GM19043 (cell line): ENCODE data around the gene PPM1B.
"Not testable (repeated sequence)": the region's sequence is repeated elsewhere in the genome, so short reads cannot be mapped to it uniquely, and the experiment has no call there.

Source experiments
- ATAC-seq: cut with Tn5 transposase; IDR thresholded peaks from one replicate; pipeline ENCODE4 v1.9.1; 2021; ENCODE audit warnings: low read depth; ENCODE audit not compliant: unreplicated experiment

Gene PPM1B

DNA sequence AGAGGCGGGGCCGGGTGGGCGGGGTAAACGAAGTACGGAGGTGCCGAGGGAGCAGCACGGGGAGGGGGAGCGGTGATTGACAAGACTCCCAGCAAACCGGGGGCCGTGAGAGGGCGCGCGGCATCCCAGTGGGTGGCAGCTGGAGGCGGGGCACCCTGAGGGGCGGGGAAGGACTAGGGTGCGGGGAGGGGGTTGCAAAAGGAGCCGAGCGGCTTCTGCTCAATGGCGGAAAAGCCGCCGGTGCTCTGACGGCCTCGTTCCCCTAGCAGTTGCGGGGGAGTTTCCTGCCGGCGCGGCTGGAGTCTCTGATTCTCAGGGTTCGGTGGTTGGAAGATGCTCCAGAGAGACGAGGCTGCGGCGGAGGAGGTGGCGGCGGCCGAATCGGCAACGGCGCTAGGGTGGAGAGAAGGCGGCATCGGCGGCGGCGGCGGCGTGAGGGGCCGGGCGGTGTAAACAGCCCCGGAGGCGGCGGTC is at the start of gene PPM1B:
PPM1B (plus strand) TSS at position 195 of the 474 bp plus-strand sequence. CDS start 32,325 bp downstream, outside the sequence.
- peak; percentile 55 for ATAC-seq

DNA sequence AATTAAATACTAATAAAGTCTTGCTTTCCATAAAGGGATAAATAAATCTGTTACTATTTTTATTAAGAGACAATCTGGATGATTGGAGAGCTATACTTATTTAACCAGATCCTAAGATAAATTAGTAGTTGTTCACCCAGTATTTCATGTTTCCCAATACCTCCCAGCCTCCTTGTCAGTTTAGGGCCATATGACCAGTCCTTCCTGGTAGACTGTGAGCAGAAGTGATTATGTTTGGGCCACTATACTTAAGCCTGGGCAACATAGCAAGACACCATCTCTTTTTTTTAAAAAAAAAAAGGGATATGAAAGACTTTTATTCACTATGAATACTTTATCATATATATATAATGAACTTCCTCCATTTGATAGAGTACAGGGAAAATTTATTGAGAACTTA is 48.8 kb upstream of the PPM1B start:
- no peak for ATAC-seq

DNA sequence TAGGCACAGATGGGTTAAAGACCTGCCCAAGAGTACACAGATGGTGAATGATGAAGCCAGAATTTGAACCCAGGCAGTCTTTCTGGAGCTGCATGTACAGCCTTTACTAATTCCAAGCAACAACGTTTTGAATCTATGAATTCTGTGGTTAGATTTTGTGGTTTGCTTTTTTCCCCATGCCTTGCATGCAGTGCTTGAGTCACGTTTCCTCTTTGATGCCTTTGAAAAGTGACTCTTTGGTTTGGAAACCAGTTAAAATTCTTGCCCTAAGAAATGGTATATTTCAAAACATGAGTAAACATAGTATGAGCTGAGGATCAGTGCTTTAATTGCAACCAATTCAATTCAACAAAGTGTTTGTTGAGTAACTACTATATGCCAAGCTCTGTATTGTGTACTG is 48.2 kb upstream of the PPM1B start:
- no peak for ATAC-seq

DNA sequence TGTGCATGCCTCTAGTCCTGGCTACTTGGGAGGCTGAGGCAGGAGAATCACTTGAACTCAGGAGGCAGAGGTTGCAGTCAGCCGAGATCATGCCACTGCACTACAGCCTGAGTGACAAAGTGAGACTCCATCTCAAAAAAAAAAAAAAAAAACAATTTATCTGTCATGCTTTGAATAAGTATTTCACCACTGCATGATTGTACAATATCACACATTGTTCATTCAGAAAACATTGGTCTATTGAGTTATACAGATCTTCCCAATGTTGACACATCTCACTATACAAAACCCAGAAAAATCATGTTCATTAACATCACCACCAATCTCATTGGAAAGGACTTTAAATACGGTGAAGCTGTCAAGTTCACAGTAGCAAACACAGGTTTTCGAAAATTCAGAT is 46.8 kb upstream of the PPM1B start:
- no peak for ATAC-seq

DNA sequence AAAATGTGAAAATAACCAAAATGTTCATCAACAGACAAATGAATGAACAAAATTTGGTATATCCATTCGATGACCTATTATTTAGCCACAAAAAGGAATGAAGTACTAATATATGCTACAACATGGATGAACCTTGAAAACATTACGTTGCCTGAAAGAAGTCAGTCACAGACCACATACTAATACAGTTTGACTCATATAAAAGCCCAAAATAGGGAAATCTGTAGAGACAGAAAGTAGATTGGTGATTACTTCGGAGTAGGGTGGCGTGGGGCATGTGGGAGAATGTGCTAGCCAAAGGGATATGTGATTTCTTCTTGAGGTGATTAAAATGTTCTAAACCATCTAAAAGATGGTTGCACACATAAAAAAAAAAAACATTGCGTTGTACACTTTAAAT is 44.2 kb upstream of the PPM1B start:
- ATAC-seq = no peak

DNA sequence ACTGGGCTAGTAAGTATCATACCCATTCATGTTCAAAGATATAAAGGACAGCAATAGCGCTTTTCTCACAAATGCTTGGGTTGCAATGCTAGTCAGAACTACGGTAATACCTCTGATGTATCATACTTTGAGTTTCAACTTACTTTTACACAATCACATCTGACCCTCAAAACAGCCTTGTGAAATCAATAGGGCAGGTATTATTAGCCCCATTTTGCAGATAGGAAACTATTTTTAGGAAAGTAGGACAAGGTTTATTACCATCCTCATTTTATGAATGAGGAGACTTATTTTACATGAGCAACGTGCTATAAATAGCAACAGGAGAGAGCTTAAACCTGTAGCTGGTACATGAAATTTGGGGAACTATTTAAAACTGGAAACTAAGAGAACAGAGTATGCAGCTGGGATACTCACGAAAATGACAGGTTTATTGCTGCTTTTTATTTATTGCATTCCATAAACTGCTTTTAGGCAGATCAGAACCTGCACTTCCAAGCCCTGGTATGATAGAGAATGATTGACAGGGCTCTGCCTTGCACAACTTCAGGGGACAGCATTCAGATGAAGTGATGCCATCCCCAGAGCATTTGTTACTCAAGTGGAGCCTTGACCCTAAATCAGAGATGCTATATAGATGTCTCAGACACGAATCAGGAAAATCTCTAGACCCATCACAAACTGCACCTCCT is 42.4 kb upstream of the PPM1B start:
- ATAC-seq = no peak

DNA sequence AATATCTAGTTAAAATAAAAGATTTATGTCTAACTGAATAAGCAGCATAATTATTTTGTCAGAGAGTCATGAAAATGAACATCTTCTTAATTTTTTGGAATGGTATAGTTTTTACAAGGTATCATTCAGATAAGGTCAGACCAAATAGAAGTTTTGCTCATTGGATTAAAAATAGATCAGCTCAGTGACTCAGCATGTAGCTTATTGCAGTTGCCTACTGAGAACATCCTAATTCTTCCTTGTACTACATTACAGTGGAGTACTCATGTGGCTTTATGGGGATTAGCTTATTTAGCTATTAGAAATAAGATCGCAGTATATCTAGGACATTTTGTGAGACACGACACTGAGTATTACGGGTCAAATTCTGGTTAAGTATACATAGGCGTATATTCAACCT is 38.2 kb upstream of the PPM1B start:
- ATAC-seq = no peak

DNA sequence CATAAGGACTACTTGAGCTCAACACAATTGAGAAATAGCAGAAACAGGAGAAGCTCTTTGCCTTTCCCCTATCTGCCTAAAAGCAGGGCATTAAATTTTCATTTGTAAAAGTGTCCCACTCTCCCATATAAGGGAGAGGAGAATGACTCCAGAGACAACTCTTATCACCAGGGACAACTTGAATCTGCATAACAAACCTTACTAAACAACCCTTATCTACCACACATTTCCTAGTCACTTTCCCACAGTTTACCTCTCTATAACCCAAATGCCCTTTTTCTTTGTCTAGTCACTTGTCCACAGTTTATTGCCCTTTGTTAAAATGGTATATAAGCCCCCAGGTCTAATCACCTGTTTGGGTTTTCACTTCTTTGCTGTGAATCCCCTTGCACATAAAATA is 37.5 kb upstream of the PPM1B start:
- ATAC-seq = no peak

DNA sequence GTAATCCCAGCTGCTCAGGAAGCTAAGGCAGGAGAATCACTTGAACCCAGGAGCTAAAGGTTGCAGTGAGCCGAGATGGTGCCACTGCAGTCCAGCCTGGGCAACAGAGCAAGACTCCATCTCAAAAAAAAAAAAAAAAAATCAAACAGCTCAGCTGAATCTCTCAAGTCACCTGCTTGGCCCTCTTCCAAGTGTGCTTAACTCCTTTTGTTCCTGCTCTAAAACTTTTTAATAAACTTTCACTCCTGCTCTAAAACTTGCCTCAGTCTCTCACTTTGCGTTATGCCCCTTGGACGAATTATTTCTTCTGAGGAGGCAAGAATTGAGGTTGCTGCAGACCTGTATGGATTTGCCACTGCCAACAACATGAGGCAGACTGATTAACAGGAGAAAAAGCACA is 35.1 kb upstream of the PPM1B start:
- ATAC-seq = not testable (repeated sequence)

DNA sequence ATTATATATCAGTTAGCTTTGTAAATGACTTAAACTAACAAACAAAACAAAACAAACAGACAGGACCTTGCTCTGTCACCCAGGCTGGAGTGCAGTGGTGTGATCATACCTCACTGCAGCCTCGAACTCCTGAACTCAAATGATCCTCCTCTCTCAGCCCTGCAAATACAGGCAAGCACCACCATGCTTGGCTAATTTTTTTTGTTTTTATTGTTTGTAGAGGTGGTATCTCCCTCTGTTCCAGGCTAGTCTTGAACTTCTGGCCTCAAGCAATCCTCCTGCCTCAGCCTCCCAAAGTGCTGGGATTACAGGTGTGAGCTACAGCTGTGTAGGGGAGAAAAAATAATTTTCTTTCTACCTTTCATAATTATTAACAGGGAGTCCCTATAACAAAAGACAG is 33.8 kb upstream of the PPM1B start:
- ATAC-seq = no peak

DNA sequence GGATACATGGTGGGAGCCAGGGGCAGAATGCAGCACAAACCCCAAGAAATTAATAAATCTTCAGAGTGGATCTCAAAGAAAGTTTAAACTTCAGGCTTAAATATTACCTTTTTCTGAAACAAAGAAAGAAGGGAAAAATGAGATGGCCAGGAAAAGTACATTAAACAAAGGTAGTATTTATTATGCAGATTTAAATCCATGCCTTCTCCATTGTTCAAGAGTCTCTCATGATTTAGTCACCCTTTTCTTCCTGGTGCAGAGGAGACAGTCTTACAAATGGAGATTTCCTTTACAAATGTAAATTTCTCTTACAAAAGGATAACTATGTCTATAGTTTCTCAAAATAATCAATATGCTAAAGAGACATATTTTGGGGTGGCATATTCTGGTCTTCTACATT is 33.4 kb upstream of the PPM1B start:
- ATAC-seq = no peak

DNA sequence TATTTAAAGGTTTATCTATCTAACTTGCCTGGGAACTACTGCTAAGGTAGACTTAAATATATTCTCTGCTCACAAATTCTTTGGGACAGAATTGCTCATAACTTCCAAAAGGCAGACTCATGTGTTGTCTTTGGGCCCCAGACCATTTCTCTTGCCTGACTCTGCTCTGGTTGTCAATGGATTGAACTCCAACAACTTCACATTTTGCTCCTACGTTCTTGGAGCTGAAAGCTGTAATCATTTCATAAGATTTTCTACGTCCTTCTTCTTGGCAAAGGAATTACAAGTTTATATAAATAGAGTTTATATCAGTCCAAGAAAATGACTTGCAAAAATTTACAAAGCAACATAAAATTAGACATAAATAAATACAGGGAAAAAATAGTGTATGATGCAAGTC is 32.9 kb upstream of the PPM1B start:
- ATAC-seq = no peak

DNA sequence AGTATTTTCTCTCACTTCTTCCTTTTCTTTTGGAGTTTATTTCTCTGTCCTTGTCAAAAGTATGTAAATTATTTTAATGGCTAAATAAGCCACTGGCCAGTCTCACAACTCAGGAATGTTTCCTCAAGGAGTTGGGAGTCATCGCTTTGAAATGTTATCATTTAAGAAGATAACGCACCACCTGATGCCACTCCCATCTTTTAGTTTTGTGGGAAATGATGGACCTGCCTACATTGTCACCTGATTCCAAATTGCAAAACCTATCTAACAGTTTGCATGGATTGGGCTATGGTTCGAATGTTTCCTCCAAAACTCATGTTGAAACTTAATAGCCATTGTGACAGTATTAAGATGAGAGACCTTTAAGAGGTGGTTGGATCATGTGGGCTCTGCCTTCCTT is 32.4 kb upstream of the PPM1B start:
- no peak for ATAC-seq

DNA sequence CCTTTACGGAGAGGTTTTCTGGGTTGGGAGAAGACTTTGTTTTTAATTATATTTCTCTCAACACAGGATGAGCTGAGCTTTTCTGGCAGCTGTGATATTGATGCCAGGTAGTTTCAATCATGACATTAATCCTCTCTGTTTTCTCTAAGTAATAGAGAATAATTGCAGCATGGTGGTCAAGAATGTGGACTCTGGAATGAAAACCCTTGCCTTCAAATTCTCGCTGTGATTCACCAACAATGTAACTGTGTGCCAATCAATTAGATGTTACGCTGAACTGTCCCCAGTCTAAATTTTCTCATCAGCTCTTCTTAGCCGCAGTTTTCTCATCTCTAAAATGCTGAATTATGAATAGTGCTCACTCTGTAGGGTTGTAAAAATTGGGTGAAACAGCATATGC is 31.6 kb upstream of the PPM1B start:
- no peak for ATAC-seq

DNA sequence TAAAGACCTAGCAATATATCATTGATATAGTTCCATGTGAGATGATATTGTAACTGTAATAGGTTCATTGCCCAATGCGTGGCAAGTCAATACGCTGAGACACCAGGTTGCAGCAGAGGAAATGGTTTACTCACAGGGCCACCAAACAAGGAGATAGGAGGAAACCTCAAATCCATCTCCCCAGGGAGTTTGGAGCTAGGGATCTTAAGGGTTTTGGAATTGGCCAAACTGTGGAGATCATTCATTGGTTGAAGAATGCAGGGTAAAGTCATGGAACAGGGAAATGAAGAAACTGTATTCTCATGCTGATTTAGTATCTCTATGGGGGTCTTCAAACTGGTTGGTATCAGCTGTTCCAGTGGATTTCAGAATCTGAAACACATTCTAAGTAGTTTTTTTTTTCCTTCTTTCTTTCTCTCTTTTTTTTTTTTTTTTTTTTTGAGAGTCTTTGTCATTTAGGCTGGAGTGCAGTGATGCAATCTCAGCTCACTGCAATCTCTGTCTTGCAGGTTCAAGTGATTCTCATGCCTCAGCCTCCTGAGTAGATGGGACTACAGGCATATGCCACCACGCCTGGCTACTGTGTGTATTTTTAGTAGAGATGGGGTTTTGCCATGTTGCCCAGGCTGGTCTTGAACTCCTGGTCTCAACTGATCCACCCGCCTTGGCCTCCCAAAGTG is 30.7 kb upstream of the PPM1B start:
- no peak for ATAC-seq

DNA sequence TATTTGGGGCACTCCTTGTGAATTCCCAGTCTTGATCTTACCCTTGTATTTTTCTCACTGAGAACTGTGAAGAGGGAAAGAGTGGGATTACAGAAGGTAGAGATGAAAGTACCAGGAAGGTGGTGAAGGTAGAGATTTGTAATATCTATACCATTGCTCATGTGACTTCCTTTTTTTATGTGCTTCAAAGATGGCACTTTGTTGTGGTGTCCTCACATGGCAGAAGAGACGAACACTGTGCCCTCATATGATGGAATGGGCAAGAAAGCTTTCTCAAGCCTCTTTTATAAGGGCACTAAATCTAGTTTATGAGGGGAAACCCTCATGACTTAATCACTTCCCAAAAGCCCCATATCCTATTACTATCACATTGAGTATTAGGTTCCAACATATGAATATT is 28.9 kb upstream of the PPM1B start:
- ATAC-seq = no peak

DNA sequence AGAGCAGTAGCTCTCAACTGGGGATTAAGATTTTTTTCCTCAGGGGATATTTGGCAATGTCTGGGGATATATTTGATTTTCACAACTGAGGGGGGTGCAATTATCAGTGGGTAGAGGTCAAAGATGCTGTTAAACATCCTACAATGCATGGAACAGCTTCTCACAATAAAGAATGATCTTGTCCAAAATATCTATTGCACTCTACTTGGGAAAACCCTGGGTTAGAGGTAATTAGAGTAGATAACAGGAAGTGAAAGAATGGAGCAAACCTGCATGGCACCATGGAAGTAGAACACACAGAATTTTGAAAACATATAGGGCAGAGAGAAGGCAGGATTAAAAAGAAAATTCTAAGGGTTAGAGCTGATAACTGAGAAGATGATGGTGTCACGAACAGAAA is 26.4 kb upstream of the PPM1B start:
- no peak for ATAC-seq

DNA sequence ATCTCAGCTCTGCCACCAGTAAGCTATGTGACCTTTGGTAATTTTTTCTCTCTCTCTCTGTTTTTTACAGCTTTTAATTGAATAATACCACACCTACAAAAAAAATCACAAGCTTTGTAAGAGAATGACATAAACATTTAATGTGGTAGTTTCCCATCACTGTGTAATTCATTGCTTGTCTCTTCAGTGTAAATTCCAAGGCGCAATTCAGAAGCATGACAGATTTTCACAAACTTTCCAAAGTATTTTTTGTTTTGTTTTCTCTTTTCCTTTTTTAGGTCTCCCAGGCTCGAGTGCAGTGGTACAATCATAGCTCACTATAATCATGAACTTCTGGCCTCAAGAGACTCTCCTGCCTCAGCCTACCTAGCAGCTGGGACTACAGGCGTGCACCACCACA is 25.0 kb upstream of the PPM1B start:
- no peak for ATAC-seq

DNA sequence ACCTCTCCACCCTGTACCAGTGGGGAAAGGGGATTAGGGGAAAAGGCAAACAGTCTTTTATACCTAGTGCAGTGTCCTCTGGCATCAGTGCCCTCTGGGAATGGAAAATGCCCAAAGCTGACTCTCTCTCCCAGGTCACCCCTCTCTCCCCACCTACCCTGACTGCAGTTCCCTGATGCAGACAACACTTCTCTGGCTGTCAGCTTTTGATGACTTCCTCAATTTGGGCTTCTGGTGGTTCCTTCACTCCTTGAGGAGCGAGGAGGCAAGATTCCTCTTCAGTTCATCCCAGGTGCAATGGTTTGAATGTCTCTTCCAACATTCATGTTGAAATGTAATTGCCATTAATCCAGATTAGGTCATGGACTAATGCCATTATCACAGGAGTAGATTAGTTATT is 19.7 kb upstream of the PPM1B start:
- ATAC-seq = no peak

DNA sequence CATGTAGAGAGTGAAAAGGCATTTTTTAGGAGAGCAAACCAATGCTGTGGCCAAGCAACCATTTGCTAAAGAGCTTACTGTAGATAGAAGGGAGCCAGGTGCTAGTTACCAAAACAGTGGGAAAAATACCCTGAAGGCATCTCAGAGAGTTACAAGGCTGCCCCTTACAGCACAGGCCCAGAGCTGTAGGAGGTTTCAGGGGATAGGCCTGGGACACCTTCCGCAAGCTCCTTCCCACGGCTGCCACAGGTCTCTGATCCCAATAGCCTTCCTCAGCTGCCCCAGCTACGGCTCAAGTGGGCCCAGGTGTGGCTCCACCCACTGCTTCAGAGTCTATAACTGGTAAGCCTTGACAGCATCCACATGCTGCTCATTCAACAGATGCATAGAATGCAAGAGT is 18.2 kb upstream of the PPM1B start:
- no peak for ATAC-seq

DNA sequence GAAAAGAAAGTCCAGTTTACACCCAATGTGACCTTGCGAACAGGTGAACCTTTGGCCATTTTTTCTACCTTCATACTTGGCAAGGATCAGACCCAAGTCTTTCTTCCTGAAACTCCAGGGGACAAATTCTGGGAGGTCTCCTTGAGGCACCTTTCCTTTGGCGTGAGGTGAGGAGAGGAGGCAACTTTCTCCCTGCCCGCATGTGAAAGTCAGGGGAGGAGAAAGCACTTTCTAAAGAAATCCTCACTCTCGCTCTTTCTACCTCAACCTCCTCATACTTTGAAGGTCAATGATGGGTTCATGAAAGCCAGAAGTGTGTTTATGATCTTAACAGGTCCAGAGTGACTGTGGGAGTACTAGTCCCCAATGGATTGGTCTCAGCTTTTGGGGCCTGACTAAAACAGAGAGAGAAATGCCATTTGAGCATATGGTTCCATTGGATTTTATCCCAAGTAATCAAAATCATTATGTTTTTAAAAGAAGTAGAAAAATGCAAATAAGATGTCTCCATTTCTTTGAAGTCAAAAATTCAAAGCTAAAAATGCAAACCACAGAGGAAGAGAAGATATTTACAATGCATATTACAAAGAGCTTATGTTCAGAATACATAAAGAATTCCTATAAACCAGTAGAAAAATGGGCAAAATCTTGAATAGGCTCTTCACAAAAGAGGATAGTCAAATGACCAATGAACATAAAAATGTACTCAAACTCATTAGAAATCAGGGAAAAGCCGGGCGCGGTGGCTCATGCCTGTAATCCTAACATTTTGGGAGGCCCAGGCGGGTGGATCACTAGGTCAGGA is 15.6 kb upstream of the PPM1B start:
- no peak for ATAC-seq
